ENCODE data around the gene DTNBP1.

- TF ChIP-seq TFDP2 (CRISPR knock-in tag; IDR thresholded peaks at IDR 0.05), result no peak
- no peak for TF ChIP-seq SNRNP70 (IDR thresholded peaks at IDR 0.05; ENCODE audit: low read depth, low read length)
- no peak for TF ChIP-seq FOSL2 (CRISPR knock-in tag; IDR thresholded peaks at IDR 0.05)
- TF ChIP-seq POLR2A (IDR thresholded peaks at IDR 0.05; ENCODE audit: insufficient read depth in 1 of 2, low read depth in 2 of 2, low read length in 2 of 2), result no peak
- no peak for TF ChIP-seq KDM4B (CRISPR knock-in tag; IDR thresholded peaks at IDR 0.05)
- TF ChIP-seq ZSCAN22 (CRISPR knock-in tag; IDR thresholded peaks at IDR 0.05), result no peak
- TF ChIP-seq ZKSCAN5 (CRISPR knock-in tag; IDR thresholded peaks at IDR 0.05), result no peak
Observed at GRCh38 chr6:15484140-15484539, 178.7 kb downstream of the DTNBP1 start.

Measured in HepG2 (cell line).